ENCODE data around the gene IGF2.

IGF2 gene

DNA sequence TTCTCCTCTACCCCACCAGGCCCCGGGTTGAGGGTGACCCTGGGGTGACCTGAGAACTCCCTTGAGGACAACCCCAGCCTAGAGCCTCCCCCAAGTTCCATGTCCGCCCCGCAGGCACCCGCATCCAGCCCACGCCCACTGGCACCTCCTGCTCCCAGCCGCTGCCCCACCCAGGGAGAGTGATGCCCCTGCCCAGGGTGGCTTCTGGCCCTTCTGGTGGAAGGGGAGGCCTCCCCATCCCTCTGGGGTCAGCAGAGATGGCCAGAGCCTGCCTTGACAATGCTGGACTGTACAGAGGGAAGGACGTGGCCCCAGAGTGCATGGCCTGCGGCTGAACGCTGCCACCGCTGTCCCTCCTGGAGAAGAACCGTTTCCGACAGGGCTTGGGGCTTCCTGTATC is 33.5 kb upstream of the IGF2 start (continued):
- TF ChIP-seq, protein P1, sequence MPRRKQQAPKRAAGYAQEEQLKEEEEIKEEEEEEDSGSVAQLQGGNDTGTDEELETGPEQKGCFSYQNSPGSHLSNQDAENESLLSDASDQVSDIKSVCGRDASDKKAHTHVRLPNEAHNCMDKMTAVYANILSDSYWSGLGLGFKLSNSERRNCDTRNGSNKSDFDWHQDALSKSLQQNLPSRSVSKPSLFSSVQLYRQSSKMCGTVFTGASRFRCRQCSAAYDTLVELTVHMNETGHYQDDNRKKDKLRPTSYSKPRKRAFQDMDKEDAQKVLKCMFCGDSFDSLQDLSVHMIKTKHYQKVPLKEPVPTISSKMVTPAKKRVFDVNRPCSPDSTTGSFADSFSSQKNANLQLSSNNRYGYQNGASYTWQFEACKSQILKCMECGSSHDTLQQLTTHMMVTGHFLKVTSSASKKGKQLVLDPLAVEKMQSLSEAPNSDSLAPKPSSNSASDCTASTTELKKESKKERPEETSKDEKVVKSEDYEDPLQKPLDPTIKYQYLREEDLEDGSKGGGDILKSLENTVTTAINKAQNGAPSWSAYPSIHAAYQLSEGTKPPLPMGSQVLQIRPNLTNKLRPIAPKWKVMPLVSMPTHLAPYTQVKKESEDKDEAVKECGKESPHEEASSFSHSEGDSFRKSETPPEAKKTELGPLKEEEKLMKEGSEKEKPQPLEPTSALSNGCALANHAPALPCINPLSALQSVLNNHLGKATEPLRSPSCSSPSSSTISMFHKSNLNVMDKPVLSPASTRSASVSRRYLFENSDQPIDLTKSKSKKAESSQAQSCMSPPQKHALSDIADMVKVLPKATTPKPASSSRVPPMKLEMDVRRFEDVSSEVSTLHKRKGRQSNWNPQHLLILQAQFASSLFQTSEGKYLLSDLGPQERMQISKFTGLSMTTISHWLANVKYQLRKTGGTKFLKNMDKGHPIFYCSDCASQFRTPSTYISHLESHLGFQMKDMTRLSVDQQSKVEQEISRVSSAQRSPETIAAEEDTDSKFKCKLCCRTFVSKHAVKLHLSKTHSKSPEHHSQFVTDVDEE (CRISPR knock-in tag; IDR thresholded peaks at IDR 0.05) = no peak
- TF ChIP-seq ZFP3 (CRISPR knock-in tag; IDR thresholded peaks at IDR 0.05) (no peak), ZNF8 (CRISPR knock-in tag; IDR thresholded peaks at IDR 0.05) (no peak), PPARA (CRISPR knock-in tag; IDR thresholded peaks at IDR 0.05; ENCODE audit: borderline replicate concordance) (no peak), ZNF70 (CRISPR knock-in tag; IDR thresholded peaks at IDR 0.05) (no peak), ISL1 (CRISPR knock-in tag; IDR thresholded peaks at IDR 0.05) (no peak), ZC3H10 (CRISPR knock-in tag; IDR thresholded peaks at IDR 0.05) (no peak), ARNTL (CRISPR knock-in tag; IDR thresholded peaks at IDR 0.05; ENCODE audit: borderline replicate concordance, low read depth) (no peak), ZNF565 (CRISPR knock-in tag; conservative IDR thresholded peaks at IDR 0.05; ENCODE audit: low read depth) (no peak), ZFP30 (CRISPR knock-in tag; IDR thresholded peaks at IDR 0.05) (no peak)

DNA sequence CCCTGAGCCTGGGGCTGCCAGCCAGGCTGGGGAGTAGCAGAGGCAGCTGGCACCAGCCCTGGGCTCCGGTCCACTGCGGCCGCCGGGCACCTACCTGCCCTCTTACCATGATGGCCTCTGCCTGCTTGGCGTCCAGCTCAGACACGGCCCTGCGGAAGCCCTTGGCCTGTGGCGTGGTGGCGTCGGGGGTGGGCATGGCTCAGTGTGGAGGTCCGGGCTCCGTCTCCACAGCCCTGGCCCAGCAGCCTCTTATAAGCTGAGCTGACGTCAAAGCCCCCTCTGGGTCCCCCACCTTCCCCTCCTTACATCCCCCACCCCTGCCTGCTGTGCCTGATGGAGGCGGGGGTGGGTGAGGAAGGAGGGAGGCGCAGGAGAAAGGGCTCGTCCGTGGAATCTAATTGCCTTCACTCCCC is 32.4 kb upstream of the IGF2 start, which contains the start of gene TH:
TH (minus strand) TSS at position 225 of the 413 bp plus-strand sequence; CDS start at position 196, 29 bp downstream.
- TF ChIP-seq ZFP3 (CRISPR knock-in tag; IDR thresholded peaks at IDR 0.05) = no peak
- no peak for TF ChIP-seq ZNF8 (CRISPR knock-in tag; IDR thresholded peaks at IDR 0.05)
- no peak for ATAC-seq

DNA sequence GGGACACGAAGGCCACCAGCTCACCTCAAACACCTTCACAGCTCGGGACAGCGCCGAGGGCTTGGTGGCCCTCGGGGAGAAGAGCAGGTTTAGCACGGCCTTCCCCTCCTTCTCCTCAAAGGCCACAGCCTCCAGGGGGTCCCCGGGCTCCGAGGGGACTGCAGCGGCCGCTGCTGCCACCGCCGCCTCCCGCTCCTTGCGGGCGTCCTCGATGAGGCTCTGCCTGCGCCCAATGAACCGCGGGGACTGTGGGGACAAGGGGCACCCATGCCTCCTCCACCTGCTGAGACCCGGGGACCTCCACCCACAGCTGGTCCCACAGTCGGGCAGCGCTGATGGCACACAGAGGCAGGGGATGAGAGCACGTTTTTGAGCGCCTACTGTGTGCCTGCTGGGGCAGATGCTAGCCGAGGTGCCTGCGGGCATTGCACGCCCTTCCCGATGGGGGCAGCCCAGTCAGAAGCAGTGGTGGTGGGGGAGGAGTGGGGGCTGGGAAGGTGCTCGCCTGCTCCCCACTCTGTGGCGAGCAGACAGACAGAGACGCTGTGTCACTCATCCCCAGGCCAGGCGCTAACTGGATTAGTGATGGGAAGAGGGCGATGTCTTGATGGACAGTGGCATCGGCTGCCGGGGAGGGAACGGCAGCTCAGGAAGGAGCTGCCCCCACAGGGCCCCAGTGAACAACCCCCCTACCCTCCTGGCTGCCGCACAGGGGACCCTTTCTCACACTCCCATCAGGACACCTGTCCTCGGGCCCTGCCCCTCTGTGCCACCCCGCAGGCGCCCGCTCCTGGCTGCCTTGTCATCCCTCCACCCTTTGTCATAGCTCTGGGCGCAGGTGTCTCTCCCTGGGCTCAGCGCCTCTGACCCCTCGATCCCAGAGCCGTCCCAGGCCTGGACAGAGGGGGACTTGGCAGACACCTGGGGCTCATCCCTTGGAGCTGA is 30.7 kb upstream of the IGF2 start:
- TF ChIP-seq, protein P2, sequence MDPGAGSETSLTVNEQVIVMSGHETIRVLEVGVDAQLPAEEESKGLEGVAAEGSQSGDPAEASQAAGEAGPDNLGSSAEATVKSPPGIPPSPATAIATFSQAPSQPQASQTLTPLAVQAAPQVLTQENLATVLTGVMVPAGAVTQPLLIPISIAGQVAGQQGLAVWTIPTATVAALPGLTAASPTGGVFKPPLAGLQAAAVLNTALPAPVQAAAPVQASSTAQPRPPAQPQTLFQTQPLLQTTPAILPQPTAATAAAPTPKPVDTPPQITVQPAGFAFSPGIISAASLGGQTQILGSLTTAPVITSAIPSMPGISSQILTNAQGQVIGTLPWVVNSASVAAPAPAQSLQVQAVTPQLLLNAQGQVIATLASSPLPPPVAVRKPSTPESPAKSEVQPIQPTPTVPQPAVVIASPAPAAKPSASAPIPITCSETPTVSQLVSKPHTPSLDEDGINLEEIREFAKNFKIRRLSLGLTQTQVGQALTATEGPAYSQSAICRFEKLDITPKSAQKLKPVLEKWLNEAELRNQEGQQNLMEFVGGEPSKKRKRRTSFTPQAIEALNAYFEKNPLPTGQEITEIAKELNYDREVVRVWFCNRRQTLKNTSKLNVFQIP (CRISPR knock-in tag; IDR thresholded peaks at IDR 0.05; ENCODE audit: borderline replicate concordance, low read depth) = no peak
- TF ChIP-seq ZNF70 (CRISPR knock-in tag; IDR thresholded peaks at IDR 0.05) = no peak
- no peak for ATAC-seq

DNA sequence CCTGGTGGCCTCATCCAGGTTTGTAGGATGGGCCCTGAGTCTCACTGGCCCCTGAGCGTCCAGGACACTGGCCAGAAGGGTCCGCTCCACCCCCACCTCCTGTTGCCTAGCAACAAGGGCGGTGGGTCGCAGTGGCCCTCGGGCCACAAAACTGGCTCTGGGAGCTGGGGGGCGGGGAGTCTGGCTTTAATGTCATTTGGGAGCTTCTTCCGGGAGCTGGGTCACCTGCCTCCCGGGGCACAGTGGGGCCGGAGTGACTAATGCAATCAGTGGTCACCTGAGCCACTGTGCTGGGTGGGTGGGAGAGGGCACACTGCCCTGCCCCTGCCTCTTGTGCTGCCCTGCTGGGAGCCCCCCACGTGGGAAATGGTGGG is 29.8 kb upstream of the IGF2 start:
- no peak for ATAC-seq
- no peak for TF ChIP-seq ISL1 (CRISPR knock-in tag; IDR thresholded peaks at IDR 0.05)

DNA sequence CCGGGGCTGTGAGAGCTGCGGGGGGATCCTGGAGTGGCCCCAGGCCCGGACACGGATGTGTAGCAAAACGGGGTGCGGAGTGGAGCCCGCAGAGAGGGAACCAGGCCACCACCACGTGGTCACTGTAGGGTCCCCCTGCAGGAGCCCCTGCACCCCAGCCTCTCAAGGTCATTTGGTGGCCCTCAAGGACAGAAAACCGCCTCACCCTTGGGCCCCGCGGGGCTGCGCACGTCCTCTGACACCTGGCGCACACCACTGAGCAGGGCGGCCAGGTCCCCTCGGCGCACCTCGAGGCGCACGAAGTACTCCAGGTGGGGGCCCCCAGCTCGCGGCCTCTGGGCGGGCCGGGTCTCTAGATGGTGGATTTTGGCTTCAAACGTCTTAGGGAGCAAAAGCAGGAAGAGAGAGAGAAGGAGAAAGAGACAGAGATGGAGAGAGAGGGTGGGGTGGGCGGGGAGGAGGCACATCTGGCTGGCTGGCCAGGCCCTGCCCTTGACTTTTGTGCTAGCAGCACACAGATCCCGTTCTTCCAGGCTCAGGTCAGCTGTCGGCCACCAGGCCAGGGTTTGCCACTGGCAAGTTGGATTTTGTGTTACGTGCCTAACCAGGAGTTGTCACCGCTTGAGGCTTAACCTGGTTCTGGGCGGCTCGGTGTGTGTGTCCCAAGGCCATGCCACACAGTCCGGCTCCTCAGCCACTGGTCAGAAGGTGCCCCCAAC is 29.3 kb upstream of the IGF2 start:
- ATAC-seq = no peak
- TF ChIP-seq ZNF565 (CRISPR knock-in tag; conservative IDR thresholded peaks at IDR 0.05; ENCODE audit: low read depth) (no peak), ZNF70 (CRISPR knock-in tag; IDR thresholded peaks at IDR 0.05) (no peak), PPARA (CRISPR knock-in tag; IDR thresholded peaks at IDR 0.05; ENCODE audit: borderline replicate concordance) (no peak), ISL1 (CRISPR knock-in tag; IDR thresholded peaks at IDR 0.05) (no peak), ESRRG (CRISPR knock-in tag; IDR thresholded peaks at IDR 0.05) (no peak), ZC3H10 (CRISPR knock-in tag; IDR thresholded peaks at IDR 0.05) (no peak), OSR1 (CRISPR knock-in tag; IDR thresholded peaks at IDR 0.05) (no peak), TCF4 (CRISPR knock-in tag; IDR thresholded peaks at IDR 0.05; ENCODE audit: borderline replicate concordance) (no peak), GLIS3 (CRISPR knock-in tag; IDR thresholded peaks at IDR 0.05) (no peak), BACH2 (CRISPR knock-in tag; IDR thresholded peaks at IDR 0.05; ENCODE audit: borderline replicate concordance) (no peak), CSDC2 (CRISPR knock-in tag; IDR thresholded peaks at IDR 0.05) (no peak)
- TF ChIP-seq, protein P3, sequence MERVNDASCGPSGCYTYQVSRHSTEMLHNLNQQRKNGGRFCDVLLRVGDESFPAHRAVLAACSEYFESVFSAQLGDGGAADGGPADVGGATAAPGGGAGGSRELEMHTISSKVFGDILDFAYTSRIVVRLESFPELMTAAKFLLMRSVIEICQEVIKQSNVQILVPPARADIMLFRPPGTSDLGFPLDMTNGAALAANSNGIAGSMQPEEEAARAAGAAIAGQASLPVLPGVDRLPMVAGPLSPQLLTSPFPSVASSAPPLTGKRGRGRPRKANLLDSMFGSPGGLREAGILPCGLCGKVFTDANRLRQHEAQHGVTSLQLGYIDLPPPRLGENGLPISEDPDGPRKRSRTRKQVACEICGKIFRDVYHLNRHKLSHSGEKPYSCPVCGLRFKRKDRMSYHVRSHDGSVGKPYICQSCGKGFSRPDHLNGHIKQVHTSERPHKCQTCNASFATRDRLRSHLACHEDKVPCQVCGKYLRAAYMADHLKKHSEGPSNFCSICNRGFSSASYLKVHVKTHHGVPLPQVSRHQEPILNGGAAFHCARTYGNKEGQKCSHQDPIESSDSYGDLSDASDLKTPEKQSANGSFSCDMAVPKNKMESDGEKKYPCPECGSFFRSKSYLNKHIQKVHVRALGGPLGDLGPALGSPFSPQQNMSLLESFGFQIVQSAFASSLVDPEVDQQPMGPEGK (CRISPR knock-in tag; IDR thresholded peaks at IDR 0.05; ENCODE audit: borderline replicate concordance) = no peak
- TF ChIP-seq, protein P4, sequence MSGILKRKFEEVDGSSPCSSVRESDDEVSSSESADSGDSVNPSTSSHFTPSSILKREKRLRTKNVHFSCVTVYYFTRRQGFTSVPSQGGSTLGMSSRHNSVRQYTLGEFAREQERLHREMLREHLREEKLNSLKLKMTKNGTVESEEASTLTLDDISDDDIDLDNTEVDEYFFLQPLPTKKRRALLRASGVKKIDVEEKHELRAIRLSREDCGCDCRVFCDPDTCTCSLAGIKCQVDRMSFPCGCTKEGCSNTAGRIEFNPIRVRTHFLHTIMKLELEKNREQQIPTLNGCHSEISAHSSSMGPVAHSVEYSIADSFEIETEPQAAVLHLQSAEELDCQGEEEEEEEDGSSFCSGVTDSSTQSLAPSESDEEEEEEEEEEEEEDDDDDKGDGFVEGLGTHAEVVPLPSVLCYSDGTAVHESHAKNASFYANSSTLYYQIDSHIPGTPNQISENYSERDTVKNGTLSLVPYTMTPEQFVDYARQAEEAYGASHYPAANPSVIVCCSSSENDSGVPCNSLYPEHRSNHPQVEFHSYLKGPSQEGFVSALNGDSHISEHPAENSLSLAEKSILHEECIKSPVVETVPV (CRISPR knock-in tag; IDR thresholded peaks at IDR 0.05) = no peak
- TF ChIP-seq, protein P2 (CRISPR knock-in tag; IDR thresholded peaks at IDR 0.05; ENCODE audit: borderline replicate concordance, low read depth) = no peak
- TF ChIP-seq, protein P1 (CRISPR knock-in tag; IDR thresholded peaks at IDR 0.05) = no peak
